ENCODE results near the gene DHFR2. TPM values are rescaled to one million over a fixed set of nuclear protein-coding genes. Genes with fewer than 3 reads are reported as not detected.

DHFR2 gene
- total RNA-seq, 4 donors from 2014 or later = 1.6 to 6.3 (median 4.0) TPM

- no peak overlapping the region for H3K4me3 ChIP-seq
- no peaks in the 10 kb centered on the region for H3K9me3 ChIP-seq
- WGBS = 62% methylated on average over 2 of the region's 2 CpGs
- H3K4me1 ChIP-seq = no peaks in the 10 kb centered on the region
- H3K27me3 ChIP-seq = no peaks in the 10 kb centered on the region
- DNase-seq (ENCODE audit: low spot score in 2 of 2) = no peak
- no peak for TF ChIP-seq POLR2A (IDR thresholded peaks at IDR 0.05)
- TF ChIP-seq, protein P1, sequence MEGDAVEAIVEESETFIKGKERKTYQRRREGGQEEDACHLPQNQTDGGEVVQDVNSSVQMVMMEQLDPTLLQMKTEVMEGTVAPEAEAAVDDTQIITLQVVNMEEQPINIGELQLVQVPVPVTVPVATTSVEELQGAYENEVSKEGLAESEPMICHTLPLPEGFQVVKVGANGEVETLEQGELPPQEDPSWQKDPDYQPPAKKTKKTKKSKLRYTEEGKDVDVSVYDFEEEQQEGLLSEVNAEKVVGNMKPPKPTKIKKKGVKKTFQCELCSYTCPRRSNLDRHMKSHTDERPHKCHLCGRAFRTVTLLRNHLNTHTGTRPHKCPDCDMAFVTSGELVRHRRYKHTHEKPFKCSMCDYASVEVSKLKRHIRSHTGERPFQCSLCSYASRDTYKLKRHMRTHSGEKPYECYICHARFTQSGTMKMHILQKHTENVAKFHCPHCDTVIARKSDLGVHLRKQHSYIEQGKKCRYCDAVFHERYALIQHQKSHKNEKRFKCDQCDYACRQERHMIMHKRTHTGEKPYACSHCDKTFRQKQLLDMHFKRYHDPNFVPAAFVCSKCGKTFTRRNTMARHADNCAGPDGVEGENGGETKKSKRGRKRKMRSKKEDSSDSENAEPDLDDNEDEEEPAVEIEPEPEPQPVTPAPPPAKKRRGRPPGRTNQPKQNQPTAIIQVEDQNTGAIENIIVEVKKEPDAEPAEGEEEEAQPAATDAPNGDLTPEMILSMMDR (IDR thresholded peaks at IDR 0.05) = no peak
- TF ChIP-seq POLR2AphosphoS5 (IDR thresholded peaks at IDR 0.05) = no peak
- no peak overlapping the region for H3K27ac ChIP-seq
- peaks cover 3% of the 10 kb centered on the region for H3K36me3 ChIP-seq
These were observed 54.5 kb downstream of the DHFR2 start for GRCh38 chr3:94008253-94008652.

Other genes starting within 250 kb of the DHFR2 start
- 10 to 100 TPM; 10.6 to 26.0 (median 20.5) TPM for gene PROS1, start 89.0 kb downstream of the DHFR2 start, total RNA-seq
- gene ARL13B, start 82.8 kb downstream of the DHFR2 start, total RNA-seq = 1 to 10 TPM; 5.7 to 8.2 (median 6.3) TPM
- gene STX19, start 34.3 kb downstream of the DHFR2 start, total RNA-seq = 1 to 10 TPM; 3.1 to 5.5 (median 4.3) TPM
- gene NSUN3, start 145 bp upstream of the DHFR2 start, total RNA-seq = 10 to 100 TPM in 1 of 4 donors, 1 to 10 TPM in 3; 6.8 to 18.6 (median 8.9) TPM

Measured in suprapubic skin (tissue), 4 donors.